HepG2 (cell line): ENCODE measurements around the gene ZFP62. TPM values are rescaled to one million over a fixed set of nuclear protein-coding genes. Genes with fewer than 3 reads are reported as not detected.

Source experiments
- ARNT2 ChIP-seq: sonication (generic); formaldehyde crosslinking; IDR thresholded peaks from 2 replicates; pipeline ENCODE4 v1.8.0; 2022; ENCODE audit warnings: mild to moderate bottlenecking, low read depth, missing genetic modification reagents, moderate library complexity
- BRF2 ChIP-seq: sonication (generic); formaldehyde crosslinking; IDR thresholded peaks from 2 replicates; pipeline ENCODE4 v1.8.1; 2022; ENCODE audit warnings: mild to moderate bottlenecking, missing genetic modification reagents
- HOXA5 ChIP-seq: sonication (generic); formaldehyde crosslinking; IDR thresholded peaks from 2 replicates; pipeline ENCODE4 v1.4.0; 2020; ENCODE audit warnings: missing genetic modification reagents
- IKZF4 ChIP-seq: sonication (generic); formaldehyde crosslinking; IDR thresholded peaks from 2 replicates; pipeline ENCODE4 v1.5.1; 2020; ENCODE audit warnings: borderline replicate concordance, mild to moderate bottlenecking, low read depth, missing genetic modification reagents; ENCODE audit errors: not compliant biosample characterization
- KDM2A ChIP-seq: sonication (generic); formaldehyde crosslinking; IDR thresholded peaks from 2 replicates; pipeline ENCODE4 v1.4.0; 2020; ENCODE audit warnings: low read depth, missing genetic modification reagents, borderline replicate concordance
- MTF1 ChIP-seq: sonication (generic); formaldehyde crosslinking; IDR thresholded peaks from 2 replicates; pipeline ENCODE4 v1.5.0; 2020; ENCODE audit warnings: missing genetic modification reagents
- NR2F1 ChIP-seq, 2 experiments: fragments of 450-650 bp in 1 of 2; formaldehyde crosslinking in 1 of 2; IDR thresholded peaks; 2 replicates each; pipeline versions ENCODE4 v1.5.0 to v1.6.1; 2016 to 2020; ENCODE audit warnings: mild to moderate bottlenecking in 1 of 2, missing compliant biosample characterization in 1 of 2, missing genetic modification reagents in 1 of 2, moderate library complexity in 1 of 2
- PATZ1 ChIP-seq: sonication (generic); formaldehyde crosslinking; IDR thresholded peaks from 2 replicates; pipeline ENCODE4 v1.4.0; 2020; ENCODE audit warnings: missing genetic modification reagents
- SMYD3 ChIP-seq: sonication (generic); formaldehyde crosslinking; IDR thresholded peaks from 2 replicates; pipeline ENCODE4 v1.8.1; 2023; ENCODE audit warnings: mild to moderate bottlenecking, missing genetic modification reagents
- SP4 ChIP-seq: sonication (generic); formaldehyde crosslinking; IDR thresholded peaks from 2 replicates; pipeline ENCODE4 v1.8.1; 2023; ENCODE audit warnings: mild to moderate bottlenecking, missing genetic modification reagents
- TEAD3 ChIP-seq: optimal IDR thresholded peaks from 2 replicates; pipeline ENCODE3; 2016; ENCODE audit warnings: borderline replicate concordance
- TFE3 ChIP-seq: IDR thresholded peaks from 2 replicates; pipeline ENCODE4 v1.6.1; 2016
- UBTF ChIP-seq: sonication (generic); formaldehyde crosslinking; IDR thresholded peaks from 2 replicates; pipeline ENCODE4 v1.4.0; 2020; ENCODE audit warnings: mild to moderate bottlenecking, missing genetic modification reagents
- ZNF251 ChIP-seq: sonication (generic); formaldehyde crosslinking; IDR thresholded peaks from 2 replicates; pipeline ENCODE4 v1.9.0; 2021; ENCODE audit warnings: mild to moderate bottlenecking, missing genetic modification reagents
- ZNF275 ChIP-seq: sonication (generic); formaldehyde crosslinking; IDR thresholded peaks from 2 replicates; pipeline ENCODE4 v1.8.0; 2022; ENCODE audit warnings: missing genetic modification reagents, mild to moderate bottlenecking, inconsistent platforms, borderline replicate concordance
- ZNF580 ChIP-seq: IDR thresholded peaks from 2 replicates; pipeline ENCODE4 v1.6.1; 2016; ENCODE audit warnings: low read depth, borderline replicate concordance
- ZSCAN31 ChIP-seq: sonication (generic); formaldehyde crosslinking; IDR thresholded peaks from 2 replicates; pipeline ENCODE4 v1.5.0; 2020; ENCODE audit warnings: low read depth, mild to moderate bottlenecking, missing genetic modification reagents
- polyA plus RNA-seq, 8 experiments: library from polyadenylated mRNA; depleted of rRNA in 3 of 8; stranded (reverse) in 7 of 8; unstranded in 1 of 8; fragments of >200 nt; fragmentation: Illumina TruSeq in 4 of 8; extraction: Trizol in 4 of 8; gene quantifications; 2 replicates each; pipeline versions ENCODE4 v1.2.1 to v1.2.3, GENCODE V29; 2011 to 2016; ENCODE audit warnings: low read depth in 4 of 8, missing spikeins in 1 of 8, mixed read lengths in 1 of 8; ENCODE audit not compliant: insufficient read depth in 1 of 8
- total RNA-seq, 5 experiments: library from RNA; depleted of rRNA; stranded (reverse); fragments of >200 nt; fragmentation: Illumina TruSeq; extraction: Trizol; gene quantifications; 2 replicates each; pipeline ENCODE4 v1.2.3, GENCODE V29; 2016; ENCODE audit warnings: low read depth in 1 of 5

The ZFP62 gene
- total and polyA plus RNA-seq, 2 of the 13 experiments (the other 11 are each of a cell fraction or from before 2014, with no cell fraction given) = 8.2 to 19.4 TPM

GRCh38 chr5:180860887-180861822 lies at the start of gene ZFP62 (continued):
- TF ChIP-seq SP4 (CRISPR knock-in tag) (no peak), TFE3 (CRISPR knock-in tag) (peak; percentile 13; the same call in 1 of the 2 replicates), ZNF251 (no peak), ZSCAN31 (CRISPR knock-in tag) (peak; percentile 54; the same call in 1 of the 2 replicates), UBTF (CRISPR knock-in tag) (peak; percentile 90), ARNT2 (peak; percentile 75; the same call in 1 of the 2 replicates), HOXA5 (no peak; the same call in 1 of the 2 replicates), KDM2A (CRISPR knock-in tag) (peak; percentile 77; the same call in 1 of the 2 replicates), SMYD3 (CRISPR knock-in tag) (0 out of 2 replicates have a peak, but pooled peaks have one; percentile 55), IKZF4 (CRISPR knock-in tag) (no peak), NR2F1 (CRISPR knock-in tag; IDR thresholded peaks at IDR 0.05) (no peak), PATZ1 (CRISPR knock-in tag) (no peak; the same call in 1 of the 2 replicates), BRF2 (CRISPR knock-in tag) (peak; percentile 73; the same call in 1 of the 2 replicates), ZNF580 (CRISPR knock-in tag) (no peak), TEAD3 (CRISPR knock-in tag) (no peak), MTF1 (CRISPR knock-in tag) (no peak), ZNF275 (CRISPR knock-in tag) (peak; percentile 66; the same call in 1 of the 2 replicates)
